Pancreas (tissue), 10 donors: ENCODE data around the gene P2RY2. TPM values are rescaled to one million over a fixed set of nuclear protein-coding genes. Genes with fewer than 3 reads are reported as not detected.

Experiments
- ATAC-seq, 4 donors: fragments of 200-7000 bp; cut with Tn5 transposase; one replicate each; pipeline versions ENCODE4 v1.8.0 to v1.9.1; 2020; ENCODE audit warnings: mild to moderate bottlenecking in 4 of 4, moderate library complexity in 4 of 4
- DNase-seq, 6 donors: peaks; one replicate each; pipeline ENCODE4 v3.0.0-alpha.2; 2020
- FAIRE-seq: peaks from 2 replicates; lab custom pipeline; 2012; peaks lifted over from hg19 to GRCh38; lab: Jason Lieb, UNC
- H3K27ac ChIP-seq, 4 donors: fragments of 200-600 bp; sonication (generic); 1 replicate in 3 of 4; 2 replicates in 1 of 4; pipeline versions ENCODE4 v1.5.0 to v1.8.0; 2020
- H3K27me3 ChIP-seq, 4 donors: fragments of 200-600 bp; one replicate each; pipeline ENCODE4 v1.8.0; 2021
- H3K36me3 ChIP-seq, 3 donors: fragments of 200-600 bp; sonication (generic) in 1 of 3; one replicate each; pipeline versions ENCODE4 v1.5.0 to v1.8.0; 2020 to 2021
- H3K4me1 ChIP-seq, 3 donors: fragments of 200-600 bp; one replicate each; pipeline ENCODE4 v1.8.0; 2021
- H3K4me3 ChIP-seq, 4 donors: fragments of 200-600 bp; sonication (generic) in 2 of 4; one replicate each; pipeline versions ENCODE4 v1.5.0 to v1.8.0; 2020 to 2021
- H3K9me3 ChIP-seq, 4 donors: fragments of 200-600 bp; one replicate each; pipeline ENCODE4 v1.8.0; 2021
- WGBS, 2 donors: extraction: QIAGEN DNeasy Blood & Tissue Kit; methylation state at CpG; one replicate each; pipeline ENCODE4 v1.1.7; 2013; 5-methylcytosine and 5-hydroxymethylcytosine counted together
- intact Hi-C, 3 donors: fragments of 100-400 bp; cut with DNase I; formaldehyde crosslinking; loops; one replicate each; pipeline versions ENCODE4 v1.11.1 to v1.14.2; 2022
- polyA plus RNA-seq, 2 donors: library from polyadenylated mRNA; stranded (reverse); fragments of 200-250 nt; gene quantifications; one replicate each; pipeline ENCODE4 v1.2.3, GENCODE V29; 2013
- total RNA-seq, 6 donors: library from RNA; stranded (reverse); fragmentation: NEBNext Ultra II Directional in 4 of 6; extraction: Animal tissue kit (Norgen Biotek cat#: 25700) in 4 of 6; gene quantifications; one replicate each; pipeline versions ENCODE4 v1.2.1 to v1.2.4, GENCODE V29; 2021 to 2023
- TF ChIP-seq, protein P1 (sequence below), 4 donors: fragments of 200-600 bp; sonication (generic) in 3 of 4; IDR thresholded peaks; one replicate each; pipeline versions ENCODE4 v1.5.0 to v1.8.0; 2021; ENCODE audit warnings: antibody characterized with exemption in 4 of 4
- donor health status: healthy with polysubstance abuse.
- donor health status: DM: no; HTN: no; CAD: no; lungs with moderate emphysema.
- donor health status: DM: no; HTN: no; CAD: no.
- donor health status: control.
- donor health status: control.
- donor health status: Bipolar disorder and iron deficiency.
- donor health status: DM: yes; HTN: yes; CAD: no.
- donor health status: DM: no; HTN: no; CAD: no.
- donor health status: DM: no; HTN: no; CAD: no.
- donor health status: DM: yes; HTN: yes; CAD: no.

Gene P2RY2
- total and polyA plus RNA-seq, 8 donors = 0.24 to 2.0 (median 0.47) TPM

DNA sequence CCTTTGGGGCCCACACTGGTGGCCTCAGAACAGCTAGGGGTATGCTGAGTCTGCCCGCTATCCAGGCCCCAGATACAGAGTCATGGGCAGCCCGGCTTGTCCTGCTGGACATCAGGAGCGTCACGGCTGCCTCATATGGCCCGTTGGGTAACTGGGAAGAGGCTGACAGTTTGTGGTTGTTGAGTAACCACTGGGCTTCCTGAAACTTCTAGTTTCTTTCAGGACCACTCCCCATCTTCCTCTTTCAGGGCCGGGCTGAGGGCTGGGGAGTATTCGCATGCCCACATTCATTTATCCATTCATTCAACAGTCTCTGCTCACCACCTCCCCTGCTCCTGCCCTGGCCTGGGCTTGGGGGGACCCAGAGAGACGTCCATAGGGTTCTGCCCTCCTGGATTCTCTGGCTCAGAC is 13.4 kb upstream of the P2RY2 start:
- TF ChIP-seq, protein P1, sequence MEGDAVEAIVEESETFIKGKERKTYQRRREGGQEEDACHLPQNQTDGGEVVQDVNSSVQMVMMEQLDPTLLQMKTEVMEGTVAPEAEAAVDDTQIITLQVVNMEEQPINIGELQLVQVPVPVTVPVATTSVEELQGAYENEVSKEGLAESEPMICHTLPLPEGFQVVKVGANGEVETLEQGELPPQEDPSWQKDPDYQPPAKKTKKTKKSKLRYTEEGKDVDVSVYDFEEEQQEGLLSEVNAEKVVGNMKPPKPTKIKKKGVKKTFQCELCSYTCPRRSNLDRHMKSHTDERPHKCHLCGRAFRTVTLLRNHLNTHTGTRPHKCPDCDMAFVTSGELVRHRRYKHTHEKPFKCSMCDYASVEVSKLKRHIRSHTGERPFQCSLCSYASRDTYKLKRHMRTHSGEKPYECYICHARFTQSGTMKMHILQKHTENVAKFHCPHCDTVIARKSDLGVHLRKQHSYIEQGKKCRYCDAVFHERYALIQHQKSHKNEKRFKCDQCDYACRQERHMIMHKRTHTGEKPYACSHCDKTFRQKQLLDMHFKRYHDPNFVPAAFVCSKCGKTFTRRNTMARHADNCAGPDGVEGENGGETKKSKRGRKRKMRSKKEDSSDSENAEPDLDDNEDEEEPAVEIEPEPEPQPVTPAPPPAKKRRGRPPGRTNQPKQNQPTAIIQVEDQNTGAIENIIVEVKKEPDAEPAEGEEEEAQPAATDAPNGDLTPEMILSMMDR (IDR thresholded peaks at IDR 0.05) = no peak
- peak in 2 of 6 donors; percentile 47 to 48 for DNase-seq
- Histone ChIP-seq H3K4me3 (no peak overlapping the region), H3K36me3 (no peaks in the 10 kb centered on the region), H3K27me3 (no peaks in the 10 kb centered on the region), H3K9me3 (no peaks in the 10 kb centered on the region), H3K27ac (no peak overlapping the region), H3K4me1 (no peaks in the 10 kb centered on the region)
- FAIRE-seq = no peak
- intact Hi-C loops = no loop called here
- peak in 2 of 4 donors; percentile 78 to 86 for ATAC-seq
- 80 to 88% methylated on average over 8 of the region's 8 CpGs for WGBS, 2 donors

DNA sequence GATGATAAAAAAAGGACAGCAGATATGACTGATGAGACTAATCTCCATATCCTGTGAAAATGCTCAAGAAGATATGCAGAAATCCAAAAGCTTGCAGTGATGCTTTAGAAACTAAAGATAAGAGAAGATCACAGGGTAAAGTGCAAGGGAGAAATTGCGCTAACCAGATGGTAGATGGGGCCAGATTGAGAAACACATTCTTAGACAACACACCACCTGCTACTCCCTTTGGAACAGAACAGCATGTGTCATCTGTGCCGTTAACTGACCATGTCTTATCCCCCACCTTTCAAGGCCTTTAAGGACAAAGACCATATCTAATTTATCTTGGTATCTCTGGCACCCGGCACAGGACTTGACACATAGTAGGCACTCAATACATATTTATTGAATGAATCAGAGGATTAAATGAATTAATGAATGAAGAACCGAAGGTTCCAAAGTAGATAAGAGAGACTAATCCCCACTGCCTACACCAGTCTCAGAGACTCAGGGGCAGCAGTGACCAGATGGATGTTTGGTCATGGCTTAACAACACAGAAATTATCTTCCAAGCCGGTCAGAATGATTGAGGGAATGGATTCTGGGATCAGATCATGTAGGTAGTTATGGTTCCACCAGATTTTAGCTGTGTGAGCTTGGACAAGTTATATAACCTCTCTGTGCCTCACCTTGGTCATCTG is 12.3 kb upstream of the P2RY2 start:
- Histone ChIP-seq H3K4me3 (no peak overlapping the region), H3K27me3 (no peaks in the 10 kb centered on the region), H3K9me3 (no peaks in the 10 kb centered on the region), H3K36me3 (no peaks in the 10 kb centered on the region), H3K27ac (no peak overlapping the region), H3K4me1 (no peaks in the 10 kb centered on the region)
- WGBS, 2 donors = 65 to 76% methylated on average over 5 of the region's 5 CpGs
- TF ChIP-seq, protein P1 (IDR thresholded peaks at IDR 0.05) = no peak
- intact Hi-C loops = no loop called here
- ATAC-seq (no peak), DNase-seq (no peak), FAIRE-seq (no peak)

DNA sequence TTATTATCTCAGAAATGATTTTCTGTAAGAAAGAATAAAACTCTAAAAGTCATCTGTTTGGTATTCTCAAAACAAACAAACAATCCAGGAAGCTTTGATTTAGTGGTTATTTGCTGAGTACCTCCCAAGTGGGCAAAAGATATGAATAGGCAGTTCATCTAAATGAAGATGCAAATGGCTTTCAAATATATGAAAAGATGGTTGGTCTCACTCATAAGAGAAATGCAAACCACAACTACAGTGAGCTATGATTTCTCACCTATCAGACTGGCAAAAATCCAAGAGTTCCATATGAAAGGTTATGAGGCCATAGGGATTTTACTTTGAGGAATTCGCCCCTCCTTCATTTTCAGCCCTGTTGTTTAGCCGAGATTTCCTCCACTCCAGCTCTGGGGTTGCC is 11.3 kb upstream of the P2RY2 start:
- no peak overlapping the region for H3K27ac ChIP-seq
- TF ChIP-seq, protein P1 (IDR thresholded peaks at IDR 0.05) = no peak
- intact Hi-C loops = no loop called here
- H3K27me3 ChIP-seq = no peaks in the 10 kb centered on the region
- H3K9me3 ChIP-seq = no peaks in the 10 kb centered on the region
- FAIRE-seq (no peak), ATAC-seq (no peak), DNase-seq (no peak)
- no peaks in the 10 kb centered on the region for H3K4me1 ChIP-seq
- no peak overlapping the region for H3K4me3 ChIP-seq
- H3K36me3 ChIP-seq = no peaks in the 10 kb centered on the region
- WGBS, 2 donors = 59 to 72% methylated on average over 2 of the region's 2 CpGs

DNA sequence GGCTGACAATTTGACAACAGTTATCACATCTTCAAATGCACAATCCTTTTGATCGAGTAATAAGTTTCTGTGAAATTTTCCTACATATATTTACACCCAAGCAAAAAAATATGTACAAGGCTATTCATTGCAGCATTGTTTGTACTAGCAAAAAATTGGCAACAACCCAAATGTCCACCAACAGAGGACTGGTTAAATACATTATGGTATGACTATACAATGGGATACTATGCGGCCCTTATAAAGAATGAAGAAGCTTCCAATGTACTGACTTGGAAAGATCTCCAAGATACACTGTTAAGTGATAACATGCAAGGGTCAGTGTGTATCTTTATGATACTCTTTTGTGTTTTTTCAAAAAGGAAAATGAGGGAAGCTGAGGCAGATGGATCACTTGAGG is 8.2 kb upstream of the P2RY2 start:
- Histone ChIP-seq H3K27me3 (no peaks in the 10 kb centered on the region), H3K4me1 (no peaks in the 10 kb centered on the region), H3K9me3 (no peaks in the 10 kb centered on the region), H3K4me3 (no peak overlapping the region), H3K36me3 (no peaks in the 10 kb centered on the region), H3K27ac (no peak overlapping the region)
- WGBS, 2 donors = 93 to 97% methylated on average over 2 of the region's 2 CpGs
- no peak for FAIRE-seq
- no peak for ATAC-seq
- intact Hi-C loops = no loop called here
- TF ChIP-seq, protein P1 (IDR thresholded peaks at IDR 0.05) = no peak
- no peak for DNase-seq

DNA sequence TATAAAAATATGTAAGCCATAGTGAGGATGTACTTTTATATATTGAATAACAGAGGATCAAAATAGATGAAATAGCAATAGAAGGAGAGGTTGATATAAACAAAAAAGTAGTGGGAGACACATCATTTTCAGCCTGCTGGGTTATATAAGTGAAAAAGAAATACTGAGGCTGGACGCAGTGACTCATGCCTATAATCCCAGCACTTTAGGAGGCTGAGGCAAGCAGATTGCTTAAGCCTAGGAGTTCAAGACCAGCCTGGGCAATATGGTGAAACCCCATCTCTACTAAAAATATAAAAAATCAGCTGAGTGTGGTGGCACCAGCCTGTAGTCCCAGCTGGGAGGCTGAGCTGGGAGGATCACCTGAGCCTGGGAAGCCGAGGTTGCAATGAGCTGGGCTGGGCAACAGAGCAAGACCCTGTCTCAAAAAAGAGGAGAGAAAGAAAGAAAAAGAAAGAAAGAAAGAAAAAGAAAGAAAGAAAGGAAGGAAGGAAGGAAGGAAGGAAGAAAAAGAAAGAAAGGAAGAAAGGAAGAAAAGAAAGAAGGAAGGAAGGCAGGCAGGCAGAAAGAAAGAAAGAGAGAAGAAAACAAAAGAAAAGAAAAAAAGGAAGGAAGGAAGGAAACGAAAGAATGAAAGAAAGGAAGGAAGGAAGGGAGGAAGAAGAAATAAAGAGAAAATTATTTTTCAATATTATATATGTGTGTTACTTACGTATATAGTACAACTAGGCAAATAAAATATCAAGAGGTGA is 7.0 kb upstream of the P2RY2 start:
- Histone ChIP-seq H3K4me1 (no peaks in the 10 kb centered on the region), H3K36me3 (no peaks in the 10 kb centered on the region), H3K27ac (no peak overlapping the region), H3K9me3 (no peaks in the 10 kb centered on the region), H3K4me3 (no peak overlapping the region), H3K27me3 (no peaks in the 10 kb centered on the region)
- ATAC-seq = no peak
- peak in 1 of 6 donors; percentile 5 for DNase-seq
- intact Hi-C loops = no loop called here
- 84 to 90% methylated on average over 4 of the region's 4 CpGs for WGBS, 2 donors
- TF ChIP-seq, protein P1 (IDR thresholded peaks at IDR 0.05) = no peak
- no peak for FAIRE-seq
